Chondrocyte (in vitro differentiated cells): ENCODE measurements around the gene GAR1. TPM values are rescaled to one million over a fixed set of nuclear protein-coding genes. Genes with fewer than 3 reads are reported as not detected.
"Not testable (repeated sequence)": the region's sequence is repeated elsewhere in the genome, so short reads cannot be mapped to it uniquely, and the experiment has no call there.

Experiments
- DNase-seq: peaks from one replicate; pipeline ENCODE4 v3.0.0; 2021; ENCODE audit warnings: mixed read lengths, low spot score
- H3K27ac Mint-ChIP-seq: one replicate; pipeline ENCODE4 v1.8.0; 2021; ENCODE audit warnings: mild to moderate bottlenecking, moderate library complexity, mixed read lengths; ENCODE audit not compliant: unreplicated experiment
- H3K27me3 Mint-ChIP-seq: 2 replicates; pipeline ENCODE4 v1.8.0; 2021; ENCODE audit warnings: low read depth, mixed read lengths
- H3K36me3 Mint-ChIP-seq: 2 replicates; pipeline ENCODE4 v1.8.0; 2021; ENCODE audit warnings: low read depth, mixed read lengths
- H3K4me1 Mint-ChIP-seq: 2 replicates; pipeline ENCODE4 v1.8.0; 2021; ENCODE audit warnings: low read depth, mild to moderate bottlenecking, mixed read lengths
- H3K4me3 Mint-ChIP-seq: one replicate; pipeline ENCODE4 v1.8.0; 2021; ENCODE audit warnings: mild to moderate bottlenecking, moderate library complexity, mixed read lengths; ENCODE audit not compliant: unreplicated experiment
- H3K9me3 Mint-ChIP-seq: 2 replicates; pipeline ENCODE4 v1.8.0; 2021; ENCODE audit warnings: low read depth, mixed read lengths
- CTCF ChIP-seq: fragments of 200-600 bp; sonication (generic); IDR thresholded peaks from 2 replicates; pipeline ENCODE4 v1.5.0; 2021; ENCODE audit warnings: antibody characterized with exemption, mild to moderate bottlenecking, moderate library complexity
- total RNA-seq: library from RNA; stranded (reverse); gene quantifications from 3 replicates; pipeline ENCODE4 v1.2.1, GENCODE V29; 2021

The GAR1 gene
- total RNA-seq, 1 donor from 2014 or later: 18.5 TPM

- Mint-ChIP-seq H3K27ac (no peak overlapping the region), H3K27me3 (no peaks in the 10 kb centered on the region), H3K36me3 (peaks cover 3% of the 10 kb centered on the region), H3K9me3 (peaks cover 7% of the 10 kb centered on the region), H3K4me3 (no peak overlapping the region), H3K4me1 (no peaks in the 10 kb centered on the region)
- no peak for TF ChIP-seq CTCF
- DNase-seq: no peak
Measured at GRCh38 chr4:109836985-109837384, 21.4 kb downstream of the GAR1 start.

- H3K4me3 Mint-ChIP-seq: no peak overlapping the region
- DNase-seq: no peak
- H3K27ac Mint-ChIP-seq: no peak overlapping the region
- no peaks in the 10 kb centered on the region for H3K4me1 Mint-ChIP-seq
- peaks cover 4% of the 10 kb centered on the region for H3K27me3 Mint-ChIP-seq
- no peaks in the 10 kb centered on the region for H3K9me3 Mint-ChIP-seq
- H3K36me3 Mint-ChIP-seq: no peaks in the 10 kb centered on the region
- TF ChIP-seq CTCF: no peak
Measured at GRCh38 chr4:109846395-109847098, 31.0 kb downstream of the GAR1 start.

GRCh38 chr4:109847896-109848442, 32.4 kb downstream of the GAR1 start, which contains the start of gene LRIT3:
Gene LRIT3 (plus strand): TSS chr4:109848107. CDS start chr4:109848202, 95 bp downstream.
- Mint-ChIP-seq H3K9me3 (no peaks in the 10 kb centered on the region), H3K36me3 (no peaks in the 10 kb centered on the region), H3K4me3 (no peak within 1 kb of the TSS), H3K4me1 (no peaks in the 10 kb centered on the region), H3K27ac (no peak within 1 kb of the TSS), H3K27me3 (peaks cover 4% of the 10 kb centered on the region)
- DNase-seq: no peak
- TF ChIP-seq CTCF: no peak

- Mint-ChIP-seq H3K36me3 (no peaks in the 10 kb centered on the region), H3K4me1 (no peaks in the 10 kb centered on the region), H3K27me3 (peaks cover 6% of the 10 kb centered on the region), H3K9me3 (no peaks in the 10 kb centered on the region), H3K4me3 (no peak overlapping the region), H3K27ac (no peak overlapping the region)
- DNase-seq: no peak
- TF ChIP-seq CTCF: no peak
Measured at GRCh38 chr4:109848501-109848900, 32.9 kb downstream of the GAR1 start.

- no peak for TF ChIP-seq CTCF
- H3K27ac Mint-ChIP-seq: no peak overlapping the region
- H3K36me3 Mint-ChIP-seq: no peaks in the 10 kb centered on the region
- H3K27me3 Mint-ChIP-seq: peaks cover 9% of the 10 kb centered on the region
- no peak for DNase-seq
- no peak overlapping the region for H3K4me3 Mint-ChIP-seq
- peaks cover 2% of the 10 kb centered on the region for H3K9me3 Mint-ChIP-seq
- H3K4me1 Mint-ChIP-seq: no peaks in the 10 kb centered on the region
Measured at GRCh38 chr4:109850601-109851000, 35.0 kb downstream of the GAR1 start.

- H3K4me3 Mint-ChIP-seq, H3K36me3 Mint-ChIP-seq, H3K27me3 Mint-ChIP-seq, DNase-seq, H3K27ac Mint-ChIP-seq, H3K4me1 Mint-ChIP-seq: not testable (repeated sequence)
- peaks cover 35% of the 10 kb centered on the region for H3K9me3 Mint-ChIP-seq
Measured at GRCh38 chr4:109859426-109860300, 44.1 kb downstream of the GAR1 start.
